Endothelial cell of umbilical vein (primary cell): ENCODE results near the gene FAM53B. TPM values are rescaled to one million over a fixed set of nuclear protein-coding genes. Genes with fewer than 3 reads are reported as not detected.

Source experiments
- BruUV-seq: library from RNA; stranded (reverse); fragments of 400-500 nt; replicated peaks from 2 replicates; lab custom pipeline; 2021; lab: Mats Ljungman, UMichigan
- CTCF ChIA-PET: fragments of 300-600, 350-600 bp; sonication (Branson Sonifier 250); formaldehyde crosslinking; loops from one replicate; lab custom pipeline; 2021; ENCODE audit warnings: antibody characterized with exemption, inconsistent platforms; lab: Charles Lee
- POLR2A ChIA-PET: fragments of 300-600, 350-600 bp; sonication (Branson Sonifier 250); formaldehyde crosslinking; loops from one replicate; lab custom pipeline; 2021; ENCODE audit warnings: antibody characterized with exemption, inconsistent platforms; lab: Charles Lee
- DNase-seq: peaks from one replicate; pipeline ENCODE4 v3.0.0-alpha.2; 2011; ENCODE audit warnings: low read depth, low spot score
- FAIRE-seq: peaks from 2 replicates; lab custom pipeline; 2011; peaks lifted over from hg19 to GRCh38; lab: Jason Lieb, UNC
- H2AFZ ChIP-seq: 2 replicates; pipeline ENCODE4 v1.6.0; 2012; ENCODE audit warnings: low read depth, low read length, control low read depth, inconsistent platforms
- H3K27ac ChIP-seq: 2 replicates; pipeline ENCODE4 v1.5.1; 2011; ENCODE audit warnings: low read depth, mild to moderate bottlenecking, control low read depth, low read length, moderate library complexity; ENCODE audit not compliant: insufficient read depth
- H3K27me3 ChIP-seq, 2 experiments: 2 replicates each; pipeline versions ENCODE4 v1.6.0 to v1.6.1; 2011; ENCODE audit warnings: low read length in 2 of 2, mixed read lengths in 1 of 2; ENCODE audit not compliant: control insufficient read depth in 2 of 2, insufficient read depth in 2 of 2
- H3K36me3 ChIP-seq, 2 experiments: 2 replicates in 1 of 2; 3 replicates in 1 of 2; pipeline ENCODE4 v1.5.1; 2011; ENCODE audit warnings: low read length in 2 of 2, mild to moderate bottlenecking in 1 of 2, moderate library complexity in 1 of 2; ENCODE audit not compliant: control insufficient read depth in 2 of 2, insufficient read depth in 2 of 2; ENCODE audit errors: extremely low read depth in 1 of 2
- H3K4me1 ChIP-seq: 3 replicates; pipeline ENCODE4 v1.5.1; 2011; ENCODE audit warnings: mild to moderate bottlenecking, low read length; ENCODE audit not compliant: control insufficient read depth, insufficient read depth; ENCODE audit errors: extremely low read depth
- H3K4me2 ChIP-seq: 2 replicates; pipeline ENCODE4 v1.6.1; 2011; ENCODE audit warnings: low read length, control low read depth, mixed read lengths; ENCODE audit not compliant: insufficient read depth
- H3K4me3 ChIP-seq, 3 experiments: fragments of 200-600 bp in 1 of 3; sonication (generic), shearing (Covaris generic) in 1 of 3; replicated peaks in 1 of 3; 2 replicates each; pipeline ENCODE4 v1.5.1; 2011 to 2016; ENCODE audit warnings: control low read depth in 3 of 3, low read length in 3 of 3, mild to moderate bottlenecking in 2 of 3, inconsistent platforms in 1 of 3, low read depth in 1 of 3, moderate library complexity in 1 of 3; ENCODE audit not compliant: insufficient read depth in 1 of 3
- H3K79me2 ChIP-seq: 2 replicates; pipeline ENCODE4 v1.6.0; 2012; ENCODE audit warnings: low read length, inconsistent platforms; ENCODE audit not compliant: control insufficient read depth, insufficient read depth
- H3K9ac ChIP-seq: replicated peaks from 2 replicates; pipeline ENCODE3; 2011; ENCODE audit warnings: low read length, control low read depth; ENCODE audit not compliant: insufficient read depth; ENCODE audit errors: extremely low read depth
- H3K9me1 ChIP-seq: replicated peaks from 3 replicates; pipeline ENCODE4 v1.6.0; 2011; ENCODE audit warnings: mild to moderate bottlenecking, low read length; ENCODE audit not compliant: control insufficient read depth, insufficient read depth; ENCODE audit errors: extremely low read depth
- H3K9me3 ChIP-seq: replicated peaks from 2 replicates; pipeline ENCODE4 v1.5.1; 2012; ENCODE audit warnings: low read length, inconsistent platforms; ENCODE audit not compliant: control insufficient read depth, insufficient read depth
- H4K20me1 ChIP-seq: replicated peaks from 2 replicates; pipeline ENCODE3; 2011; ENCODE audit warnings: mild to moderate bottlenecking, low read length; ENCODE audit not compliant: control insufficient read depth, insufficient read depth; ENCODE audit errors: extremely low read depth
- EZH2 ChIP-seq: IDR thresholded peaks from 2 replicates; pipeline ENCODE4 v1.6.1; 2012; ENCODE audit warnings: borderline replicate concordance, low read depth, mild to moderate bottlenecking, moderate library complexity, low read length, inconsistent platforms; ENCODE audit not compliant: severe bottlenecking
- FOS ChIP-seq: IDR thresholded peaks from 2 replicates; pipeline ENCODE4 v1.6.1; 2011; ENCODE audit warnings: mild to moderate bottlenecking, low read length, moderate library complexity, borderline replicate concordance; ENCODE audit not compliant: insufficient read depth
- GATA2 ChIP-seq: IDR thresholded peaks from 2 replicates; pipeline ENCODE4 v1.7.0; 2011; ENCODE audit warnings: low read depth, mild to moderate bottlenecking, moderate library complexity, mixed read lengths, low read length; ENCODE audit not compliant: insufficient read length, insufficient read depth
- JUN ChIP-seq: IDR thresholded peaks from 2 replicates; pipeline ENCODE4 v1.6.1; 2011; ENCODE audit warnings: borderline replicate concordance, low read depth; ENCODE audit not compliant: insufficient read length, insufficient read depth
- MYC ChIP-seq: IDR thresholded peaks from one replicate; pipeline ENCODE4 v1.6.1; 2011; ENCODE audit warnings: mild to moderate bottlenecking, low read depth, low read length
- POLR2A ChIP-seq: IDR thresholded peaks from 2 replicates; pipeline ENCODE4 v1.6.1; 2012; ENCODE audit warnings: low read depth, mild to moderate bottlenecking, control low read depth, low read length
- POLR2AphosphoS5 ChIP-seq: IDR thresholded peaks from 2 replicates; pipeline ENCODE4 v1.6.1; 2012; ENCODE audit warnings: low read depth, mild to moderate bottlenecking, control low read depth, low read length, moderate library complexity; ENCODE audit not compliant: insufficient read depth
- dilution Hi-C: fragments of 300-500 bp; cut with MboI; formaldehyde crosslinking; loops from one replicate; pipeline ENCODE4 v1.15.0; 2019; ENCODE audit warnings: low sequenced_read_pairs; ENCODE audit not compliant: extremely low pct_ligation_motif_present
- intact Hi-C: fragments of 100-400 bp; cut with micrococcal nuclease; formaldehyde crosslinking; loops from one replicate; pipeline ENCODE4 v1.10.0; 2022
- polyA plus RNA-seq, 4 experiments: library from polyadenylated mRNA; depleted of rRNA in 3 of 4; stranded (reverse) in 3 of 4; unstranded in 1 of 4; fragments of >200 nt; gene quantifications; 2 replicates each; pipeline versions ENCODE4 v1.2.1 to v1.2.3, GENCODE V29; 2011 to 2012; ENCODE audit warnings: missing spikeins in 1 of 4
- total RNA-seq: library from RNA; stranded (reverse); gene quantifications from 2 replicates; pipeline ENCODE4 v1.2.3, GENCODE V29; 2021
- TF ChIP-seq, protein P1 (sequence below): IDR thresholded peaks from 2 replicates; pipeline ENCODE4 v1.6.1; 2011; ENCODE audit not compliant: insufficient read depth, insufficient read length
- TF ChIP-seq, protein P2 (sequence below), 2 donors: IDR thresholded peaks; 1 replicate in 1 of 2; 2 replicates in 1 of 2; pipeline ENCODE4 v1.5.1; 2011; ENCODE audit warnings: low read length in 2 of 2, mild to moderate bottlenecking in 2 of 2, moderate library complexity in 2 of 2, control low read depth in 1 of 2, inconsistent platforms in 1 of 2, low read depth in 1 of 2; ENCODE audit not compliant: insufficient read depth in 1 of 2; ENCODE audit errors: extremely low read depth in 1 of 2

Gene FAM53B
- total and polyA plus RNA-seq, 2 donors (not counting 3 experiments of a cell fraction or from before 2014, with no cell fraction given) = 8.5 to 21.1 TPM

DNA sequence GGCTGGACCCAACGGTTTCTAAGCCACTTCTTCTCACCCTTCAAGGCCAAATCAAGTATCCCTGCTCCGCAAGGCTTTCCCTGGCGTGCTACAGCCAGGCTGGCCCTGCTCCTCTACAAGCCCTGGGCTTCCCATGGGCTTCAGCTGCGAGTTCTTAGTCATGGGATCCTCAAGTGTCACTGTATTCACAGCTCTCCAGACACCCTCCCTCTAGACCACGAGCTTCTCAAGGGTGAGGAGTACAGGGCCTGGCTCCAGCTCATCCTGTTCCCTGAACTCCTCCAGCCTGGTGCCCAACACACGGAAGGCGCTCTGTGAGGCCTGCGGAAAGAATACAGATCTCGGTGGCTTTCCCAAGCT, 38.8 kb downstream of the FAM53B start:
- H3K4me3 ChIP-seq = no peak overlapping the region
- ChIA-PET POLR2A (no interaction called here), CTCF (interaction anchor here (1.0 to 6.2 kb wide), 5 partner anchors 12 to 122 kb away, joined by 4 to 61 read pairs (median 5); no protein-coding TSS in a partner anchor)
- BruUV-seq = no TSS peak
- H3K27ac ChIP-seq = no peak overlapping the region
- peaks cover 26% of the 10 kb centered on the region for H3K4me1 ChIP-seq
- no peaks in the 10 kb centered on the region for H3K9me3 ChIP-seq
- DNase-seq (no peak), FAIRE-seq (no peak)
- H3K79me2 ChIP-seq = peaks cover 4% of the 10 kb centered on the region
- TF ChIP-seq GATA2 (no peak), MYC (no peak), POLR2AphosphoS5 (no peak), FOS (no peak), JUN (no peak), EZH2 (no peak), POLR2A (no peak)
- TF ChIP-seq, protein P1, sequence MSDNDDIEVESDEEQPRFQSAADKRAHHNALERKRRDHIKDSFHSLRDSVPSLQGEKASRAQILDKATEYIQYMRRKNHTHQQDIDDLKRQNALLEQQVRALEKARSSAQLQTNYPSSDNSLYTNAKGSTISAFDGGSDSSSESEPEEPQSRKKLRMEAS = no peak
- TF ChIP-seq, protein P2, sequence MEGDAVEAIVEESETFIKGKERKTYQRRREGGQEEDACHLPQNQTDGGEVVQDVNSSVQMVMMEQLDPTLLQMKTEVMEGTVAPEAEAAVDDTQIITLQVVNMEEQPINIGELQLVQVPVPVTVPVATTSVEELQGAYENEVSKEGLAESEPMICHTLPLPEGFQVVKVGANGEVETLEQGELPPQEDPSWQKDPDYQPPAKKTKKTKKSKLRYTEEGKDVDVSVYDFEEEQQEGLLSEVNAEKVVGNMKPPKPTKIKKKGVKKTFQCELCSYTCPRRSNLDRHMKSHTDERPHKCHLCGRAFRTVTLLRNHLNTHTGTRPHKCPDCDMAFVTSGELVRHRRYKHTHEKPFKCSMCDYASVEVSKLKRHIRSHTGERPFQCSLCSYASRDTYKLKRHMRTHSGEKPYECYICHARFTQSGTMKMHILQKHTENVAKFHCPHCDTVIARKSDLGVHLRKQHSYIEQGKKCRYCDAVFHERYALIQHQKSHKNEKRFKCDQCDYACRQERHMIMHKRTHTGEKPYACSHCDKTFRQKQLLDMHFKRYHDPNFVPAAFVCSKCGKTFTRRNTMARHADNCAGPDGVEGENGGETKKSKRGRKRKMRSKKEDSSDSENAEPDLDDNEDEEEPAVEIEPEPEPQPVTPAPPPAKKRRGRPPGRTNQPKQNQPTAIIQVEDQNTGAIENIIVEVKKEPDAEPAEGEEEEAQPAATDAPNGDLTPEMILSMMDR (IDR thresholded peaks at IDR 0.05; ENCODE audit: extremely low read depth in 1 of 2, insufficient read depth in 1 of 2, low read depth in 1 of 2, low read length in 2 of 2) = no peak
- no peak overlapping the region for H2AFZ ChIP-seq
- dilution Hi-C loops = no loop called here
- no peak overlapping the region for H3K4me2 ChIP-seq
- no peaks in the 10 kb centered on the region for H3K9me1 ChIP-seq
- H3K9ac ChIP-seq = no peak overlapping the region
- H4K20me1 ChIP-seq = no peaks in the 10 kb centered on the region
- H3K27me3 ChIP-seq = no peaks in the 10 kb centered on the region
- H3K36me3 ChIP-seq = peaks cover 0 to 3% of the 10 kb centered on the region in 2 experiments
- intact Hi-C loops = no loop called here
